Calu3 (cell line): Measurements from ENCODE around the gene CEP126. TPM values are rescaled to one million over a fixed set of nuclear protein-coding genes. Genes with fewer than 3 reads are reported as not detected.

Source experiments
- BruUV-seq: library from RNA; stranded (reverse); fragments of 400-500 nt; replicated peaks from 2 replicates; lab custom pipeline; 2021; lab: Mats Ljungman, UMichigan
- CTCF ChIA-PET: fragments of 300-600 bp; sonication (Branson Sonifier 250); formaldehyde crosslinking; loops from one replicate; lab custom pipeline; 2022; ENCODE audit warnings: antibody characterized with exemption; lab: Charles Lee
- DNase-seq: peaks from one replicate; pipeline ENCODE4 v3.0.0; 2022
- H3K27ac Mint-ChIP-seq: one replicate; pipeline ENCODE4 v1.8.0; 2022; ENCODE audit warnings: mixed read lengths; ENCODE audit not compliant: unreplicated experiment
- H3K27me3 Mint-ChIP-seq: one replicate; pipeline ENCODE4 v1.8.0; 2022; ENCODE audit warnings: mixed read lengths; ENCODE audit not compliant: unreplicated experiment
- H3K36me3 Mint-ChIP-seq: one replicate; pipeline ENCODE4 v1.8.0; 2022; ENCODE audit warnings: mild to moderate bottlenecking, moderate library complexity, mixed read lengths; ENCODE audit not compliant: insufficient read depth, unreplicated experiment
- H3K4me1 Mint-ChIP-seq: one replicate; pipeline ENCODE4 v1.8.0; 2022; ENCODE audit warnings: mild to moderate bottlenecking, low read depth, mixed read lengths; ENCODE audit not compliant: unreplicated experiment
- H3K4me3 Mint-ChIP-seq: one replicate; pipeline ENCODE4 v1.8.0; 2022; ENCODE audit warnings: mild to moderate bottlenecking, low read depth, moderate library complexity, mixed read lengths; ENCODE audit not compliant: unreplicated experiment
- H3K9me3 Mint-ChIP-seq: one replicate; pipeline ENCODE4 v1.8.0; 2022; ENCODE audit warnings: low read depth, mixed read lengths; ENCODE audit not compliant: unreplicated experiment
- intact Hi-C: fragments of 100-400 bp; cut with micrococcal nuclease; formaldehyde crosslinking; loops from one replicate; pipeline ENCODE4 v1.10.0; 2022; ENCODE audit not compliant: unreplicated experiment
- total RNA-seq: library from RNA; stranded (reverse); gene quantifications from 2 replicates; pipeline ENCODE4 v1.2.3, GENCODE V29; 2022
- TF ChIP-seq, protein P1 (sequence below): fragments of 200-600 bp; IDR thresholded peaks from one replicate; pipeline ENCODE4 v1.8.0; 2022; ENCODE audit warnings: antibody characterized with exemption; ENCODE audit not compliant: unreplicated experiment

Gene CEP126
- total RNA-seq, 1 experiment from 2014 or later, result 3.1 TPM

- Mint-ChIP-seq H3K27me3 (no peaks in the 10 kb centered on the region), H3K27ac (no peak overlapping the region), H3K9me3 (no peaks in the 10 kb centered on the region), H3K4me1 (no peaks in the 10 kb centered on the region), H3K4me3 (no peak overlapping the region), H3K36me3 (no peaks in the 10 kb centered on the region)
- CTCF ChIA-PET, result no interaction called here
- DNase-seq, result no peak
- intact Hi-C loops, result no loop called here
- BruUV-seq, result no TSS peak
- TF ChIP-seq, protein P1, sequence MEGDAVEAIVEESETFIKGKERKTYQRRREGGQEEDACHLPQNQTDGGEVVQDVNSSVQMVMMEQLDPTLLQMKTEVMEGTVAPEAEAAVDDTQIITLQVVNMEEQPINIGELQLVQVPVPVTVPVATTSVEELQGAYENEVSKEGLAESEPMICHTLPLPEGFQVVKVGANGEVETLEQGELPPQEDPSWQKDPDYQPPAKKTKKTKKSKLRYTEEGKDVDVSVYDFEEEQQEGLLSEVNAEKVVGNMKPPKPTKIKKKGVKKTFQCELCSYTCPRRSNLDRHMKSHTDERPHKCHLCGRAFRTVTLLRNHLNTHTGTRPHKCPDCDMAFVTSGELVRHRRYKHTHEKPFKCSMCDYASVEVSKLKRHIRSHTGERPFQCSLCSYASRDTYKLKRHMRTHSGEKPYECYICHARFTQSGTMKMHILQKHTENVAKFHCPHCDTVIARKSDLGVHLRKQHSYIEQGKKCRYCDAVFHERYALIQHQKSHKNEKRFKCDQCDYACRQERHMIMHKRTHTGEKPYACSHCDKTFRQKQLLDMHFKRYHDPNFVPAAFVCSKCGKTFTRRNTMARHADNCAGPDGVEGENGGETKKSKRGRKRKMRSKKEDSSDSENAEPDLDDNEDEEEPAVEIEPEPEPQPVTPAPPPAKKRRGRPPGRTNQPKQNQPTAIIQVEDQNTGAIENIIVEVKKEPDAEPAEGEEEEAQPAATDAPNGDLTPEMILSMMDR, result no peak
Measured at GRCh38 chr11:101889767-101890166, 25.0 kb upstream of the CEP126 start.

DNA sequence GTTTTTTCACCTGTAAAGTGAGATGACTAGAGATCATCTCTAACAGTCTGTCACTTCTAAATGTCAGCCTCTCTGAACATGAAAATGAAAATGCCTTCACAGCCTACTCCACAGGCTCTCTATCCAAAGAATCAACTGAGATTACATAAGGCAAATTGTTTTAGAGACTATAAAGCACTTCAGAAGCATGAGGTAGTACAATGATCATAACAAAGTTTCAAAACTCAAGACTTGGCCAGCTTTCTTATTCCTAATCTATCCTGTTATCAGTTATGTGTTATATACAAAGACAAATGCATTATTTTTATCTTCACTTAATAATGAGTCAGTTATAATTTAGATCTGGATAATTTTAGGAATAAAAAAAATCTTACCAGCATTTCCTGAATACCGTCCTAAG, 20.3 kb upstream of the CEP126 start:
- intact Hi-C loops, result no loop called here
- CTCF ChIA-PET, result no interaction called here
- H3K27ac Mint-ChIP-seq, result no peak overlapping the region
- no peaks in the 10 kb centered on the region for H3K9me3 Mint-ChIP-seq
- no peaks in the 10 kb centered on the region for H3K4me1 Mint-ChIP-seq
- DNase-seq, result no peak
- no peaks in the 10 kb centered on the region for H3K27me3 Mint-ChIP-seq
- H3K36me3 Mint-ChIP-seq, result no peaks in the 10 kb centered on the region
- no TSS peak for BruUV-seq
- TF ChIP-seq, protein P1, result no peak
- H3K4me3 Mint-ChIP-seq, result no peak overlapping the region

DNA sequence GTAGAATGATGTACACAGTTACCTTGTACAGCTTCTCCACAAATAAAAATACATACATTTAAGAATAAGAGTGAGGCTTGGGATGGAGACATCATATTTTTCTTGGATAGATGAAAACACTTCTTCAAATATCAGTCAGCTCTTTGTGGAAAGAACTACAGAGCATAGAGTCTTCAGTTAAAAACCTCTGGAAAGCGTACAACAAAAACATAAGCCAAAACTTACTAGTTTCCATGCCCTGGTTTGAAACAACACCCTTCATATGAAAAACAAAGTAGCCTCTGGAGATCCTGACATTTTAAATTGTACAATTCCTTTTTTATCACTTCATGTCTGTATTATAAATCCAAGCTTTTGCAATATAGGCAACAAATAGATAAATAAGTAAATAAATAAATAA, 7.0 kb upstream of the CEP126 start:
- Mint-ChIP-seq H3K4me1 (peaks cover 2% of the 10 kb centered on the region), H3K4me3 (no peak overlapping the region), H3K27ac (no peak overlapping the region), H3K27me3 (no peaks in the 10 kb centered on the region), H3K9me3 (peaks cover 4% of the 10 kb centered on the region), H3K36me3 (no peaks in the 10 kb centered on the region)
- CTCF ChIA-PET, result no interaction called here
- TF ChIP-seq, protein P1, result no peak
- no TSS peak for BruUV-seq
- intact Hi-C loops, result no loop called here
- DNase-seq, result no peak

- Mint-ChIP-seq H3K27me3 (no peaks in the 10 kb centered on the region), H3K36me3 (no peaks in the 10 kb centered on the region), H3K4me1 (peaks cover 10% of the 10 kb centered on the region), H3K4me3 (no peak overlapping the region), H3K27ac (no peak overlapping the region), H3K9me3 (peaks cover 4% of the 10 kb centered on the region)
- DNase-seq, result no peak
- TF ChIP-seq, protein P1, result no peak
- intact Hi-C loops, result no loop called here
- CTCF ChIA-PET, result no interaction called here
- no TSS peak for BruUV-seq
Measured at GRCh38 chr11:101909087-101909486, 5.7 kb upstream of the CEP126 start.
